NCI-H460 (cell line): ENCODE data around the gene PPP1CC. TPM values are rescaled to one million over a fixed set of nuclear protein-coding genes. Genes with fewer than 3 reads are reported as not detected.

Experiments
- DNase-seq: peaks from one replicate; pipeline ENCODE4 v3.0.0-alpha.2; 2016; ENCODE audit warnings: low read depth; ENCODE audit errors: extremely low read depth
- total RNA-seq: library from RNA; depleted of rRNA; stranded (reverse); fragments of >200 nt; shearing (Covaris generic); gene quantifications from 2 replicates; pipeline ENCODE4 v1.2.3, GENCODE V29; 2014; rRNA removed

Gene PPP1CC
- total RNA-seq, 1 experiment from 2014 or later = 249 TPM

DNA sequence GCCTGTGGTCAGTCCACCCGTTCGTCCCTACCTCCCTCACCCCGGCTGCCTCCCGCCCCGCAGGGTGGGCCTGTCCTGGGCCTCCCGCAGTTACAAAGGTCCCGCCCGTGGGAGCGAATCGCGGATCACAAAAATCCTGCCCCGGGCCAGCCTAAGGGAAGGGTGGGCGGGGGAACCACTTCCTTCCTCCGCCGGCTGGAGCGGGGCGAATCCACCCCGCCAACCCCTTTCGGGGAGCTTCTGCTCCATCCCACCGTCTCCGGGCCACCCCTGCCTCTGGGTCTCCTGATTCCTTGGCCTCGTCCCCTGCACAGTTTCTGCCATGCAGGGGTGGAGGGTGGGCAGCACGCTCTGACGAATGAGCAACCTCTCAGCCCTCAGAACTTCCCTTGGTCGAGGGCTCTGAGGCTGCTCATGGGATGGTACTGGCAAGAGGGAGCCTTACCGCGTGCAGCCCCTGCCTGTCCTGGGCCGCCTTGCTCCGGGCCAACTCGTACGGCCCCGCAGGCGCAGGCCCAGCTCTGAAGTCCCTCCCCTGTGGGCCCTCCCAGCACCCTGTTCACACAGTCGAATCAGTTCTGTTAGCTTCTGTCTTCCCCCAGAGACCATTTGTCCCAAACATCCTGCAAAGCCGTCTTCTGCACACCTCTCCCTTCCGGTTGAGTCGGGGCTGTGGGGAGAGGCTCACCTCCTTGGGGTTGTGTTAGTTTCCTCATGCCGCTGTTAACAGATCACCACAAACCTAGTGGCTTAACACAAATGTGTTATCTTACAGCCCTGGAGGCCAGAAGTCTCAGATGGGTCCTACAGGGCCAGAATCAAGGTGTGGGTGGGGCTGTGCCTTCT, 53.2 kb downstream of the PPP1CC start:
- DNase-seq = peak; percentile 66

DNA sequence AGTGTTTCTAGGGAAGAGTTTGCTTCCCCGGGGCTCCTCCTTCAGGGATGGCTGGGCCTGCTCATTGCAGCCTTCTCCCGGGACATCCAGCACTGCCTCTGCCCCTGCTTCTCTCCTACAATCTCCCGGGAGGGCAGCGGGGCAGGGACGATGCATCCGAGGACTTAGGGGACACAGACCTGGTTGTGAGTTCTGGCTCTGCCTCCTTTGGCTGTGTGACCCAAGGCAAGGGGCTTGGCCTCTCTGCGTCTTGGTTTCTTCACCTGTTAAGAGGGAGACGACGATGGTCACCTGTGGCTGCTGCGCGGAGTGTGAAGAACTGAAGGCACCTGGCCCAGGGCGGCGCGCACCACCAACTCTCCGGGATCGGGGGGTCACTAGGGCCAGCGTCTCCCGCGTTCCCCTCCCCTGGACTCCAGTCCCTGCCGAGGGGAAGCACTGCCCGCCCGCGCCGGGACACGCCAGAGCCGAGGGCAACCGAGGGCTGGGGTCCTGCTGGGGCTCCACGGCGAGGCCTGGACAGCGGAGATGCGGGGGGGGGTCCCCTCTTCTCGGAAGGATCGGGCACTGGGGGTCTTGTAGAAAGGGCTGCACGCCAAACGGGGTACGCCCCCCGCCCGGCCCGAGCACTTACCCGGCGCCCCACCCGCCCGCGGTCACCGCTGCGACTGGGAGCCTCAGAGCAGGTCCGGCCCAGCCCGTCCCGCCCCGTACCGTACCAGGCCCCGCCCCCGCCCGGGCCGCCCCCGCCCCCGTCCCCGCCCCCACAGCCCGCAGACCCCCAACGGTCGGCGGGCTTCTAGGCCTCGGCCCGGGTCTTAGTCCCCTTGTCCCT, 54.0 kb downstream of the PPP1CC start, which contains the start of gene HVCN1:
HVCN1 (minus strand) TSS at position 670 of the 835 bp plus-strand sequence. CDS start 5,870 bp downstream, outside the sequence.
- no peak for DNase-seq

DNA sequence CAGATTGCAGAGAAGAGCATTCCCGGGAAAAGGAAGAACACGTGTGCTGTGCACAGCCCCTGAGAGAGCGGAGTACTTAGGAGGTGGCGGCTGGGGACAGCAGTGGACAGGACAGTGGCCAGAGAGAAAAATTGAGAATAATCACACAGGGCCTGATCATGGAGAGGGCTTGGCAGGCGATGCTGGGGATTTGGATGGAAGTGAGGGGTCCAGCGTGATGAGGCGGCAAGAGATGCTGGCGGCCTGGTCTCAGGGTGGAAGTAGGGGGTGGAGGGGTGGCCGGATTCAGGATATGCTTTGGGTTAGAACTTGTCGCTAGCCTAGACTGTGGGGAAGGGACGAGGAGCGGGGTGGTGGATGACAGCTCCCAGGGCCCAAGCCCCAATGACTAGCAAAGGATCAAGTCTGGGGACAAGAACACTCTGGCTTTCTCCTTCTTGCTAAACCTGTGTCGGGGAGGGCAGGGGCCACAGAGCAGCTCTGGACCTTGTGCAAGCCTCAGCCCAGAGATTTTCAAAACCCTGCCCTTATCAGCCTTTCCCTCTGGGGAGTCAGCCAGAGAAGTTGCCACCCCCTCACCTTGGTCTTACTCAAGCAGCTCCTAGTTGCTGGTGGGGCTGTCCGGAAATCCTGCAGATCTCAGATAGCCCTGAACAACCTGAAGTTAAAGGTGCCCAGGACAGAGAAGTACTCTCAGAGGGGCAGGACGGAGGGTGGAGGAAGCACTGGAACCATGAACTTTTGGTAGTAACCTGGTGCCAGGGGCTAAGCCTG, 55.1 kb downstream of the PPP1CC start:
- DNase-seq = no peak

DNA sequence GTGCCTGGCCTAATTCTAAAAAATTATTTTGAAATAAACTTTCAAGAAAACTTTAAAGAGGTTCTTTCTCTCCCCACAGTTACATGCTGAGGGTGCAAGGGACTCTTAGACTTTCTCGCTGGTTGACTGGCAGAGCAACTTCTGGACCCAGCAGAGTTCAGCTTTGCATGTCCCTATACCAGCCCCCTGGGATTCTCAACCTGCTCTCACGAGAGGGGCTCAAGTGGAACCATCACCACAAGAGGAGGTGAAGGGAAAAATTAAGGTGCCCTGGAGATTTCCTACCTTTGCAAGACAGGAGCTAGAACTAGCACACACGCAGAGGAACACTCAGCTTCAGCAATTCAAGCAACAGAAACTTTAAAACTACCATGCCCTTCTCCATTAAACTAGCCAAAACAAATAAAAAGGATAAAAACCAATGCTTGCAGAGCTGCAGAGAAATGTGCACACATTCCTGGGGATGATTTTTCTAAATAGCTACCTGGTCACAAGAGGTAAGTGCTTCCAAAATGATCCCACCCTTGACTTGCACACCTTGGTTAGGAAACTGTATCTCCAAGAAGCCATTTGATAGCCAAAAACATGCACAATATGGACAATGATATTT, 56.3 kb downstream of the PPP1CC start:
- DNase-seq = no peak

DNA sequence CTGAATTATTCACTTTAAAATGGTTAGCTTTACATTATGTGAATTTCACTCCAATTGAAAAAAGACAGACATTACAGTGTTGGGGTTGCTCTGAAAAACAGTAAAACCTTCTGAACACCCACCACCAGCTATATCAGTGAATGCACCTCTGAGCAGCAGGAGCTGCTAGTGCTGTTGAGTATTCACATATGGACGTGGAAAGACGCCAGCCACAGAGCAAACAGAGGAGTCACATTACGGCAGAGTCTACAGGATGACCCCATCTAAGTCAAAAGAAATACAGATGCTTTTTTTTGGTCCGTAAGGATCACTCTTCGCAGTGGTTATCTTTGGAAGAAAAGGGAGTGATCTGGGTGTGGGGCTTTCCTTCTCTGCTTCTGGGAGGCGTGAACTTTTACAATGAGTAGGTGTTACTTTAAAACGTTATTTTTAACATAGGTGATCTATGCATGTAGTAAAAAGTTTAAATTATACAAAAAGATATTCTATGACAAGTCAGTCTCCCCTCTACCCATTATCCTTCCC, 58.3 kb downstream of the PPP1CC start:
- no peak for DNase-seq

DNA sequence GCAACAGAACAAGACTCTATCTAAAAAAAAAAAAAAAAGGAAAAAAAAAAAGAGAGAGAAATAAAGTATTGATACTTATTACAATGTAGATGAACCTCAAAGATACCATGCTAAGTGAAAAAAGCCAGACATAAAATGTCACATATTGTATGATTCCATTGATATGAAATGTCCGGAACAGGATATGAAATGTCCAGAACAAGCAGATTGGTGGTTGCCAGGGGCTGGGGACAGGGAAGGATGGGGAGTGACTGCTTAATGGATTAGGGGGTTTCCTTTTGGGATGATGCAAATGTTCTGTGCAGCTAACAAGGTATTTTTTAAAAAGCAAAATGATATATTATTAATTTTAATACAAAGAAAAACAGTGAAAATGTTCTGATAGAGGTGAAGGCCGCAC, 58.8 kb downstream of the PPP1CC start:
- no peak for DNase-seq

DNA sequence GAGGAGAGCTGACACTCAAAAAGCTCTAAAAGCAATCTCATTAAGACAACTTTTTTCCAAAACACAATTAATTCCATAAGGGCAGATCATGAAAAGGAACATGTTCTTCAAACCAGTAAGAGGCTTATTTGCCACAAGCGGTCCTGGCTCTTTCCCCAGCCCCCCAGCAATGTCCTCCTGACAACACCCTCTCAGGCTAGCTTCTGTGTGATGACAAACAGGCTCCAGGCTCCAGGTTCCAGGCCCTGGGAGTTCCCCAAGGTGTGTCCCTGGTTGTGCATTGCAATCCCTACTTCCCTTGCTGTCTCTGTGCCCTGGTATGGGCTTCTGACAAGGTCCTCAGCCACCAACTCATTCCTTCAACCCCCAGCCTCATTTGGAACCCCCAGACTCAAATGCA, 62.7 kb downstream of the PPP1CC start:
- no peak for DNase-seq

DNA sequence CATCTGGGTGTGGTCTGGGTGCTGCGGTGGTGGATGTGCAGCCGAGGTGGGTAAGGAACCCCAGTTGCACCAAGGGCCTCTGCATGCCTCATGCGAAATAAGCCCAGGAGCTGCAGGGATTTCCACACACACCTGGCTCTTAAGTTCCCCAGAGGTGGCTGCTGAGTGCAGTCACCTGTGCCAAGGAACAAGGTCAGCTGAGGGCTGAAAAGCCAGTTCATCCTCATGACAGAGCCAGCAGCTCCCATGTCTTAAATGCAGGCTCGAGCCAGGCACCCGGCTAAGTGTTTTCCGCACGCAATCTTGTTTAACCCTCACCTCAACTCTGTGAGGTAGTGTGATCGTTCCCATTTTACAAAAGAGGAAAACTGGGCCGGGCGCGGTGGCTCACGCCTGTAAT, 63.5 kb downstream of the PPP1CC start:
- DNase-seq = no peak

DNA sequence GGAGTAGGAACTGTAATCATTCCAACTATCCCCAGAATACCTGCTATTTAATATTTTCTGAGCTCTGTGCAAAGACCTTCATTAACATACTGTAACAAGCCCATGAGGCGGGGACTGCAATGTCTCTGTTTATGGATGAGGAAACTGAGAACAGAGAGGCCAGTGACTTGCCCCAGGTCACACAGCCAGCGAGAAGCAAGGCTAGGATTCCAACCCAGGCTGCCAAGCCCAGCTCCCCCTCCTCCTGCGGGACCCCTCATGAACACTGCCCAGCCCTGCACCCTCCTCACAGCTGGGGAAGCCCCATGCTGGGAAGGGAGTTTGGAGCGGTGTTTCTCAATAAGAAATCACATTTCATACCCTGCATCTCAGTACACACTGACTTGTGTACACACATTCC, 64.7 kb downstream of the PPP1CC start:
- no peak for DNase-seq

DNA sequence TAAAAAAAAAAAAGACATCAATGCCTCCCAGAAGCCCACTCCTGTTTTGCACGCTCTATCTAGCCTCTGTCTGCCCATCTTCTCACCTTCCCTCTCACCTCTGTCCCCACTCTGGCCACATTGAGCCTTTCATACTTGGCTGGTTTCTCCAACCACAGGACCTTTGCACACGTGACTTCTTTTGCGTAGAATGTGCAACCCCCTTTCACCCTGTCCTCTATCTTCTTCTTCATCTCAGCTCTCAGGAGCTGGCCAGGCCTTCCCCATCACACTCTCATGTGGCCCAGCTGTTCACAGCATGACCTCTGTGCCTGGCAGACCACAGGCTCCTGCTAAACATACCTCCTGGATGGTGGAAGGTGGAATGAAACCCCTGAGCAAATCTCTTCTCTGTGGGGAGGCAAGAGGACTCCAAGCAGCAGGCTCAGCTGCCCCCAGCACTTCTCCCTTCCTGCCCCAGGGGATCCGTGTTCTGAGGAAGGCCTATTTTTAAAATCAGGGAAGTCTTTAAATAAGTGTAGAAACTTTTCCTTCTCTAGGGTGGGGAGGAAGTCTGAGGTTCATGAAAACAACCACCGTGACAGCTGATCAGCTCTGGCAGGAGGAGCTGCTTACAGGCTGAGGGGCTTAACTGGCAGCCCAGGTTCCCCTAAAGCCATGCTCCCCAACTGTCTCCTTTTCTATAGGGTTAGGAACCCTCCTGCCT, 65.3 kb downstream of the PPP1CC start:
- no peak for DNase-seq

DNA sequence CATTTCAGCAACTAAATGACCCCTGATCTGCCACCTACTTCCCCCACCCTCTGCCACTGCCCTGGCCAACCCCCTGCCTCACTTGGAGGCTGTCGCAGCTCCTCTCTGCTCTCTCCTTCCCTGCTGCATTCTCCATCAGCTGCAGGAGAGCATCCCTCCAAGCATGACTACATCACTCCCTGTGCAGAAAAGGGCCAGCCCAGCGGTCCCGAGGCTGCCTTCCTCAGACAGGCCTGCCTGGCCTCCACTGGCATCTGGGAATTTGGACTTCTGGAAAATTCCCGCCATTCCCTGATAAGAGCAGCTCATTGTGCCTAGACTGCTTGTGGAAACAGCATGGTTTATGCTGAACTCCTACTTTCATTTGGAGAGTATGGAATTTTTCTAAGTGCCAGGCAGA, 66.5 kb downstream of the PPP1CC start:
- DNase-seq = no peak

DNA sequence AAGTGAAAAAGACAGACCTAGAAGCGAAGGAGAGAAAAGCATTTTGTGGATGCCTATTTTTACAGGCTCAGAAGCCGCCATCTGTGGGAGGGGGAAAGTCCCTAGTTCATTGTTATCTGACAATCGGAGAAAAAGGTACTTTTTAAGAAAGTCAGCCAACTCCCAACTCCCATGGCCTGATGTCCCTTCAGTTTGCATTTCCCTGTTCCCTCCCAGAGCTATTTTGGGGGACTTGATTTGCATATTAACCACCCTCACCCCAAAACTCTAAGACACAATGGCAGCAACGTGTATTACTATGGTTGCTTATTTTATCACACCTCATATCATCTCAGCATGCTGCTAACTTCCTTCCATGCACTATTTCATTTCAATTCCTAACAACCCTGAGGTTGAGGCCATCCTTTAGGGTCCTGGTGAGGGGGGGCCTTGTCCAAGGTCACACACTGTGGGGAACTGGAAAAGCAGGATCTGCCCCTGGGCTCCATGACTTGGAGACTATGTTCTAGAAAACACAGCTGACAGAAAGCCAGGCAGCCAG, 72.5 kb downstream of the PPP1CC start:
- no peak for DNase-seq

Other genes with a start within 250 kb of the PPP1CC start
- gene VPS29, start 240.8 kb downstream of the PPP1CC start, total RNA-seq = 74.1 and 87.8 TPM in 2 replicates
- 0.12 and 0.43 TPM in 2 replicates for gene RAD9B, start 240.6 kb downstream of the PPP1CC start, total RNA-seq
- 12.7 and 13.6 TPM in 2 replicates for gene PPTC7, start 159.6 kb downstream of the PPP1CC start, total RNA-seq
- gene TCTN1, start 128.8 kb downstream of the PPP1CC start, total RNA-seq = 38.8 and 42.6 TPM in 2 replicates
- gene HVCN1, start 53.8 kb downstream of the PPP1CC start, total RNA-seq = 52.0 and 61.7 TPM in 2 replicates
- gene CCDC63, start 104.1 kb upstream of the PPP1CC start, total RNA-seq = not detected in 2 replicates
- gene MYL2, start 177.7 kb upstream of the PPP1CC start, total RNA-seq = not detected in 2 replicates